HepG2 (cell line): ENCODE results near the gene DEPDC1. TPM values are rescaled to one million over a fixed set of nuclear protein-coding genes. Genes with fewer than 3 reads are reported as not detected.

Source experiments
- CREB1 ChIP-seq, 2 experiments: fragments of 450-650 bp in 1 of 2; IDR thresholded peaks; 2 replicates each; pipeline ENCODE4 v1.6.1; 2016 to 2017; ENCODE audit warnings: control low read depth in 1 of 2, mild to moderate bottlenecking in 1 of 2, missing compliant biosample characterization in 1 of 2, missing genetic modification characterization in 1 of 2
- FOXM1 ChIP-seq: sonication (generic); formaldehyde crosslinking; IDR thresholded peaks from 2 replicates; pipeline ENCODE4 v1.5.0; 2020; ENCODE audit warnings: missing genetic modification reagents
- GATA4 ChIP-seq: sonication (generic); IDR thresholded peaks from 2 replicates; pipeline ENCODE4 v1.6.1; 2016; ENCODE audit warnings: antibody characterized with exemption, low read depth, borderline replicate concordance
- KMT2A ChIP-seq: sonication (generic); formaldehyde crosslinking; IDR thresholded peaks from 2 replicates; pipeline ENCODE4 v1.4.0; 2020; ENCODE audit warnings: missing genetic modification reagents
- NCOR1 ChIP-seq: fragments of 200-600 bp; sonication (generic); IDR thresholded peaks from 2 replicates; pipeline ENCODE4 v1.7.0; 2017; ENCODE audit warnings: antibody characterized with exemption, low read length, borderline replicate concordance
- SNAI1 ChIP-seq: sonication (generic); formaldehyde crosslinking; IDR thresholded peaks from 2 replicates; pipeline ENCODE4 v1.5.0; 2020; ENCODE audit warnings: mild to moderate bottlenecking, missing genetic modification reagents, borderline replicate concordance
- TOPORS ChIP-seq: sonication (generic); formaldehyde crosslinking; IDR thresholded peaks from 2 replicates; pipeline ENCODE4 v1.8.0; 2023; ENCODE audit warnings: mild to moderate bottlenecking, missing genetic modification reagents
- polyA plus RNA-seq, 8 experiments: library from polyadenylated mRNA; depleted of rRNA in 3 of 8; stranded (reverse) in 7 of 8; unstranded in 1 of 8; fragments of >200 nt; fragmentation: Illumina TruSeq in 4 of 8; extraction: Trizol in 4 of 8; gene quantifications; 2 replicates each; pipeline versions ENCODE4 v1.2.1 to v1.2.3, GENCODE V29; 2011 to 2016; ENCODE audit warnings: low read depth in 4 of 8, missing spikeins in 1 of 8, mixed read lengths in 1 of 8; ENCODE audit not compliant: insufficient read depth in 1 of 8
- total RNA-seq, 5 experiments: library from RNA; depleted of rRNA; stranded (reverse); fragments of >200 nt; fragmentation: Illumina TruSeq; extraction: Trizol; gene quantifications; 2 replicates each; pipeline ENCODE4 v1.2.3, GENCODE V29; 2016; ENCODE audit warnings: low read depth in 1 of 5
- TF ChIP-seq, protein P1 (sequence below): sonication (generic); formaldehyde crosslinking; IDR thresholded peaks from 2 replicates; pipeline ENCODE4 v1.9.0; 2022; ENCODE audit warnings: low read depth, missing genetic modification reagents
- TF ChIP-seq, protein P2 (sequence below): sonication (generic); formaldehyde crosslinking; IDR thresholded peaks from 2 replicates; pipeline ENCODE4 v1.5.1; 2020; ENCODE audit warnings: mild to moderate bottlenecking, missing genetic modification reagents, borderline replicate concordance
- TF ChIP-seq, protein P3 (sequence below): sonication (generic); formaldehyde crosslinking; IDR thresholded peaks from 2 replicates; pipeline ENCODE4 v1.8.1; 2023; ENCODE audit warnings: mild to moderate bottlenecking, missing genetic modification reagents, borderline replicate concordance
- TF ChIP-seq, protein P4 (sequence below): sonication (generic); formaldehyde crosslinking; IDR thresholded peaks from 2 replicates; pipeline ENCODE4 v1.9.0; 2021; ENCODE audit warnings: missing genetic modification reagents, mild to moderate bottlenecking, borderline replicate concordance
- TF ChIP-seq, protein P5 (sequence below): sonication (generic); formaldehyde crosslinking; IDR thresholded peaks from 2 replicates; pipeline ENCODE4 v1.4.0; 2020; ENCODE audit warnings: mild to moderate bottlenecking, missing genetic modification reagents

Gene DEPDC1
- total and polyA plus RNA-seq, 2 of the 13 experiments (the other 11 are each of a cell fraction or from before 2014, with no cell fraction given): 7.0 to 20.2 TPM

DNA sequence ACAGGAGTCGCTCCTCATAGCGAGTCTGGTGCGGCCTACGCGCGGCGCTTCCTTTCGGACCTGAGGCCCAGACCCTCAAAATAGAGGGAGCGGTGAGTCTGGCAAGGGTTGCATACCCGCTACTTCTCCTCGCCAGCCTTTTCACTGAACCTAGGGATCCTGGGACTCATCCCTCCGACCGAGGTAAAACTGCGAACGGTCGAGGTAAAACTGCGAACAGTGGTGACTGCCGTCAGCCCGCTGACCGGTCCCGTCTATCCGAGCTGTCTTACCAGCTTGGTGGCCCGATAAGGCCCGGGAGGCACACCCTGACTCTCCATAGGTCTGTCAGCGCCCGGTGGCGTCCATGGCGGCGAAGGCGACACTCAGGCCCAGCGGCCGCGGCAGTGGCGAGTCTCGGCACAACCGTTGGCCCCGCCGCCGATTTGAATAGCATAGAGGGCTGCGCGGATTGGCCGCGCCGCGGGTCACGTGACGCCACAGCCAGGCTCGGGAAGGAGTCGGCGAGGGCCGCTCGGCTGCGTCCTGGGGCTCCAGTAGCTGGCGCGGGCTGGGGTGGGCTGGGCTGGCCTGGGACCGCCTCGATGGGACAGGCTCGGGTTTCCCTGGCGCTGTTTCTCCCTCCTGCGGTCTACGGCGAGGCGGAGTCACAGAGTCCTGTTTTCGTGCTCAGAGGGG, at the start of gene DEPDC1 (continued):
- TF ChIP-seq SNAI1 (CRISPR knock-in tag) (peak; percentile 71; the same call in 1 of the 2 replicates), CREB1 (IDR thresholded peaks at IDR 0.05) (peak; percentile 57), CREB1 (CRISPR knock-in tag; IDR thresholded peaks at IDR 0.05) (no peak), GATA4 (no peak), TOPORS (CRISPR knock-in tag) (no peak; the same call in 1 of the 2 replicates), FOXM1 (CRISPR knock-in tag) (0 out of 2 replicates have a peak, but pooled peaks have one; percentile 62), KMT2A (peak; percentile 90; the same call in 1 of the 2 replicates), NCOR1 (no peak)
- TF ChIP-seq, protein P1, sequence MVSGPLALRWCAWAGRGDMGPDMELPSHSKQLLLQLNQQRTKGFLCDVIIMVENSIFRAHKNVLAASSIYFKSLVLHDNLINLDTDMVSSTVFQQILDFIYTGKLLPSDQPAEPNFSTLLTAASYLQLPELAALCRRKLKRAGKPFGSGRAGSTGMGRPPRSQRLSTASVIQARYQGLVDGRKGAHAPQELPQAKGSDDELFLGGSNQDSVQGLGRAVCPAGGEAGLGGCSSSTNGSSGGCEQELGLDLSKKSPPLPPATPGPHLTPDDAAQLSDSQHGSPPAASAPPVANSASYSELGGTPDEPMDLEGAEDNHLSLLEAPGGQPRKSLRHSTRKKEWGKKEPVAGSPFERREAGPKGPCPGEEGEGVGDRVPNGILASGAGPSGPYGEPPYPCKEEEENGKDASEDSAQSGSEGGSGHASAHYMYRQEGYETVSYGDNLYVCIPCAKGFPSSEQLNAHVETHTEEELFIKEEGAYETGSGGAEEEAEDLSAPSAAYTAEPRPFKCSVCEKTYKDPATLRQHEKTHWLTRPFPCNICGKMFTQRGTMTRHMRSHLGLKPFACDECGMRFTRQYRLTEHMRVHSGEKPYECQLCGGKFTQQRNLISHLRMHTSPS: no peak
- TF ChIP-seq, protein P2, sequence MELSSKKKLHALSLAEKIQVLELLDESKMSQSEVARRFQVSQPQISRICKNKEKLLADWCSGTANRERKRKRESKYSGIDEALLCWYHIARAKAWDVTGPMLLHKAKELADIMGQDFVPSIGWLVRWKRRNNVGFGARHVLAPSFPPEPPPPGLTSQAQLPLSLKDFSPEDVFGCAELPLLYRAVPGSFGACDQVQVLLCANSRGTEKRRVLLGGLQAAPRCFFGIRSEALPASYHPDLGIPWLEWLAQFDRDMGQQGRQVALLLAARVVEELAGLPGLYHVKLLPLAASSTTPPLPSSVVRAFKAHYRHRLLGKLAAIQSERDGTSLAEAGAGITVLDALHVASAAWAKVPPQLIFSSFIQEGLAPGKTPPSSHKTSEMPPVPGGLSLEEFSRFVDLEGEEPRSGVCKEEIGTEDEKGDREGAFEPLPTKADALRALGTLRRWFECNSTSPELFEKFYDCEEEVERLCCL (CRISPR knock-in tag): 0 out of 2 replicates have a peak, but pooled peaks have one; percentile 26
- TF ChIP-seq, protein P3, sequence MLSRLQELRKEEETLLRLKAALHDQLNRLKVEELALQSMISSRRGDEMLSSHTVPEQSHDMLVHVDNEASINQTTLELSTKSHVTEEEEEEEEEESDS (CRISPR knock-in tag): no peak
- TF ChIP-seq, protein P4, sequence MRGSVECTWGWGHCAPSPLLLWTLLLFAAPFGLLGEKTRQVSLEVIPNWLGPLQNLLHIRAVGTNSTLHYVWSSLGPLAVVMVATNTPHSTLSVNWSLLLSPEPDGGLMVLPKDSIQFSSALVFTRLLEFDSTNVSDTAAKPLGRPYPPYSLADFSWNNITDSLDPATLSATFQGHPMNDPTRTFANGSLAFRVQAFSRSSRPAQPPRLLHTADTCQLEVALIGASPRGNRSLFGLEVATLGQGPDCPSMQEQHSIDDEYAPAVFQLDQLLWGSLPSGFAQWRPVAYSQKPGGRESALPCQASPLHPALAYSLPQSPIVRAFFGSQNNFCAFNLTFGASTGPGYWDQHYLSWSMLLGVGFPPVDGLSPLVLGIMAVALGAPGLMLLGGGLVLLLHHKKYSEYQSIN (CRISPR knock-in tag): no peak
- TF ChIP-seq, protein P5, sequence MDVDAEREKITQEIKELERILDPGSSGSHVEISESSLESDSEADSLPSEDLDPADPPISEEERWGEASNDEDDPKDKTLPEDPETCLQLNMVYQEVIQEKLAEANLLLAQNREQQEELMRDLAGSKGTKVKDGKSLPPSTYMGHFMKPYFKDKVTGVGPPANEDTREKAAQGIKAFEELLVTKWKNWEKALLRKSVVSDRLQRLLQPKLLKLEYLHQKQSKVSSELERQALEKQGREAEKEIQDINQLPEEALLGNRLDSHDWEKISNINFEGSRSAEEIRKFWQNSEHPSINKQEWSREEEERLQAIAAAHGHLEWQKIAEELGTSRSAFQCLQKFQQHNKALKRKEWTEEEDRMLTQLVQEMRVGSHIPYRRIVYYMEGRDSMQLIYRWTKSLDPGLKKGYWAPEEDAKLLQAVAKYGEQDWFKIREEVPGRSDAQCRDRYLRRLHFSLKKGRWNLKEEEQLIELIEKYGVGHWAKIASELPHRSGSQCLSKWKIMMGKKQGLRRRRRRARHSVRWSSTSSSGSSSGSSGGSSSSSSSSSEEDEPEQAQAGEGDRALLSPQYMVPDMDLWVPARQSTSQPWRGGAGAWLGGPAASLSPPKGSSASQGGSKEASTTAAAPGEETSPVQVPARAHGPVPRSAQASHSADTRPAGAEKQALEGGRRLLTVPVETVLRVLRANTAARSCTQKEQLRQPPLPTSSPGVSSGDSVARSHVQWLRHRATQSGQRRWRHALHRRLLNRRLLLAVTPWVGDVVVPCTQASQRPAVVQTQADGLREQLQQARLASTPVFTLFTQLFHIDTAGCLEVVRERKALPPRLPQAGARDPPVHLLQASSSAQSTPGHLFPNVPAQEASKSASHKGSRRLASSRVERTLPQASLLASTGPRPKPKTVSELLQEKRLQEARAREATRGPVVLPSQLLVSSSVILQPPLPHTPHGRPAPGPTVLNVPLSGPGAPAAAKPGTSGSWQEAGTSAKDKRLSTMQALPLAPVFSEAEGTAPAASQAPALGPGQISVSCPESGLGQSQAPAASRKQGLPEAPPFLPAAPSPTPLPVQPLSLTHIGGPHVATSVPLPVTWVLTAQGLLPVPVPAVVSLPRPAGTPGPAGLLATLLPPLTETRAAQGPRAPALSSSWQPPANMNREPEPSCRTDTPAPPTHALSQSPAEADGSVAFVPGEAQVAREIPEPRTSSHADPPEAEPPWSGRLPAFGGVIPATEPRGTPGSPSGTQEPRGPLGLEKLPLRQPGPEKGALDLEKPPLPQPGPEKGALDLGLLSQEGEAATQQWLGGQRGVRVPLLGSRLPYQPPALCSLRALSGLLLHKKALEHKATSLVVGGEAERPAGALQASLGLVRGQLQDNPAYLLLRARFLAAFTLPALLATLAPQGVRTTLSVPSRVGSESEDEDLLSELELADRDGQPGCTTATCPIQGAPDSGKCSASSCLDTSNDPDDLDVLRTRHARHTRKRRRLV (CRISPR knock-in tag): no peak
